CD4-positive, alpha-beta T cell treated with Interleukin-10 for 1 hour (primary cell): ENCODE data around the gene PDE6C.

ENCODE experiments used
- DNase-seq: peaks from one replicate; pipeline ENCODE4 v3.0.0-alpha.2; 2020

PDE6C gene

DNA sequence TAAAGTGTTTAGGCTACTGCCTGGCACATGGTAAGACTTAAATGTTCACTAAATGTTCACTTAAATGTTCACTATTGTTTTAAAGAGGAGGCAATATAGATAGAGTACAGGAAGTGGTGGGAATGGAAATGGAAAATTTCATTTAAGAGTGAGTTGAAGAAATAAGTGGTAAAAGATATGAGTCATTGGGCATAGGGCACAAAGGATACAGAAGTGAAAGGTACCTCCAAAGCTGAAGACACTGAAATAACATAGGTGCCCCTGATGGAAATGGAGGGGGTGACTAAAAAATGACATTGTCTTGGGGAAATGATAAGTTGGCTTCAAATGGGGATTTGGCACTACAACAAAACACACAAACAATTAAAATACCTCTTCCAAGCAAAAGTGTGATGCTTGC is 95.3 kb downstream of the PDE6C start:
- DNase-seq: no peak

DNA sequence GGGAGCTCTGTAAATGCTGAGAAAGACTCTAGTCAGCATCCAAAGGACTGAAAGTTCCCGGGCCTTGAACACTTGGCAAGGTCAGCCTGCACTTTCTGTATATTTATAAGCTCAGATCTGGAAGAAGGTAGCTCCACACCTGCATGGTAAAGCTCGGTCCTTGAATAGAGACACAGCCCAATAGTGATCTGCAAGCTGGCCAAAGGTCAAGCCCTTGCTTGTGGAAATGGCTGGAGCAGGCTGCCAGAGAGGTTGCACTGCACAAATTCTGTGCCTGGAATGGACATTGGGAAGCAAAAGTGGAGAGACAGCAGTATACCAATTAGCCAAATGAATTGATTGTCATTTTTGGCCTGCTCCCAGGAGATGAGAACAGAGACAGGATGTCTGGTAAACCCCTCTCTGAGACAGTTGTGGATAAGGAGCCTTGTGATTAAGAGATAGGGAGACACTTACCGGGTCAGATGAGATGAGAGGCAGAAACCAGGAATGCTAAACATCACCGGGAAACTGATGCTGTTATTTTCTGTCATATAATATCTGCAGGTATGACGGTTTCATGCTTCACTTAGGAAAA is 98.1 kb downstream of the PDE6C start:
- DNase-seq: no peak

DNA sequence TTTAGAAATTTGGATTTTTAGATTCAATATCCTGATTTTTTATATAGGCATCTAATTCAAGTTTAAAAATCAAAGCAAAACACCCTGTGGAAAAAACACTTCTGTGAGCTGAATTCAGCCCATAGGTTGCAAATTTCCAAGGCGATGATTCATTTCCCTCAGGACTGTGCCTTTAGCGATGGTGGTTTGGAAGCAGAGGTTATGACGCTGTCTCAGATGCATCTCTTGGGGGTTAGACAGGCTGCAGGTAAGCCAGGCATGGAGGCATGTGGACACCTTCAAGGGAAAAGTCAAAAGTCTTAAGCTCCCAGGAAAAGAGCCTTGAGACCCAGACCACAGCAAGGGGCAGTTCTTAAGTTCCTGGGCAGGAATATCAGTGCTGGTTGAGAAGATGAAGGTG is 99.6 kb downstream of the PDE6C start:
- no peak for DNase-seq

DNA sequence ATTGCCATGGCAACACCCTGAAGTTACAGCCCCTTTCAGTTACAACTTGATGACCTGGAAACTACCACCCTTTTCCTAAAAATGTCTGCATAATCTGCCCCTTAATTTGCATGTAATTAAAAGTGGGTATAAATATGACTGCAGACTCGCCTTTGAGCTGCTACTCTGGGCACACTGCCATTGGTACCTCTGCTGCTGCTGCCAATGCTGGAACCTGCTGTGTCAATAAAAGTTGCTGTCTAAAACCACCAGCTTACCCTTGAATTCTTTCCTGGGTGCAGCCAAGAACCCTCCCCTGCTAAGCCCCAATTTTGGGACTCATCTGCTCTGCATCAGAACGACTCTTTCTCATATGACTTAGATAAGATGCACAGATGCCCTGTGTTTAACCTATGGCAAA is 100.3 kb downstream of the PDE6C start:
- no peak for DNase-seq

DNA sequence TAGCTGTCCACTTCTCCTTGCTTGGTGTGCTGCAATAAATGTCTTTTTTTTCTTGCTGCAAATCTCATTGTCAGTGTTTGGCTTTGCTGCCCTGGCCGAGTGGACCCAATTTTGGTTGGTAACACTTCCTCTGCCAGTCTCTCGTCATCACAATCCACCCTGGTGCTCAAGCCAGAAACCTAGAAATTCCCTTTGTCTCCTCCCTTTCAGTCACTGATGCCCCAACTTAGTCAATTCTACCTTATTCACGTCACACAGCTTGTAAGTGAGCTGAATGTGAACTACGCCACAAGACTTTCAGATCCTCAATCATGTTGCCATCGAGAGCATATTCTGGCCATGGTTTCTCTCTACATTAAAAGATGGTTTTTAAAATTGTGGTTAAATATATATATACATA is 103.0 kb downstream of the PDE6C start:
- DNase-seq: peak; percentile 4
